ENCODE measurements around the gene TAS2R50. TPM values are rescaled to one million over a fixed set of nuclear protein-coding genes. Genes with fewer than 3 reads are reported as not detected.

The TAS2R50 gene
- total and polyA plus RNA-seq, 2 donors from 2014 or later, result 2.0 TPM; not detected in 1

DNA sequence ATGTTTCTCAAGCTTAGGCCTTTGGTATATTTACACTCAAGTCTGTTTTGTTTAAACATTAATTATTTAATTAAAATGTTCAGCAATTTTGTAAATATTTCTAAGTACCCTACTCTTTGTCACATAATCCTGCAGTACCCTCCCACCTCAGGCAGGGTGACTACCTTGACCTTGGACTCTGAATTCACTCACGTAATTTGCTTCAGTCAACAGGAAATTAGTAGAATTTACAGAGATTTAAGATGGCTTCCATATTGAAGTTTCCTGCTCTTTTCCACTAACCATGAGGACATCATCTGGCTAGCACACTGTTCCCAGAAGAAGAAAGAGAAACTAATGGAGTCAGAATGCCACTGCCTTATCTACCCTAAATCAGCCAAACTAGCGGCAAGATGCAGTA, 36.7 kb upstream of the TAS2R50 start:
- H3K4me1 ChIP-seq (ENCODE audit: control insufficient read depth in 2 of 3, insufficient read depth in 2 of 3, low read depth in 1 of 3, low read length in 3 of 3), result no peaks in the 10 kb centered on the region
- no peak overlapping the region for H3K27ac ChIP-seq (ENCODE audit: low read depth in 2 of 2, low read length in 2 of 2)
- no peak overlapping the region for H3K4me3 ChIP-seq (ENCODE audit: low read length in 3 of 3)
- TF ChIP-seq, protein P1, sequence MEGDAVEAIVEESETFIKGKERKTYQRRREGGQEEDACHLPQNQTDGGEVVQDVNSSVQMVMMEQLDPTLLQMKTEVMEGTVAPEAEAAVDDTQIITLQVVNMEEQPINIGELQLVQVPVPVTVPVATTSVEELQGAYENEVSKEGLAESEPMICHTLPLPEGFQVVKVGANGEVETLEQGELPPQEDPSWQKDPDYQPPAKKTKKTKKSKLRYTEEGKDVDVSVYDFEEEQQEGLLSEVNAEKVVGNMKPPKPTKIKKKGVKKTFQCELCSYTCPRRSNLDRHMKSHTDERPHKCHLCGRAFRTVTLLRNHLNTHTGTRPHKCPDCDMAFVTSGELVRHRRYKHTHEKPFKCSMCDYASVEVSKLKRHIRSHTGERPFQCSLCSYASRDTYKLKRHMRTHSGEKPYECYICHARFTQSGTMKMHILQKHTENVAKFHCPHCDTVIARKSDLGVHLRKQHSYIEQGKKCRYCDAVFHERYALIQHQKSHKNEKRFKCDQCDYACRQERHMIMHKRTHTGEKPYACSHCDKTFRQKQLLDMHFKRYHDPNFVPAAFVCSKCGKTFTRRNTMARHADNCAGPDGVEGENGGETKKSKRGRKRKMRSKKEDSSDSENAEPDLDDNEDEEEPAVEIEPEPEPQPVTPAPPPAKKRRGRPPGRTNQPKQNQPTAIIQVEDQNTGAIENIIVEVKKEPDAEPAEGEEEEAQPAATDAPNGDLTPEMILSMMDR (IDR thresholded peaks at IDR 0.05; ENCODE audit: borderline replicate concordance, extremely low read depth, insufficient read depth), result no peak
- H3K9me3 ChIP-seq (ENCODE audit: control insufficient read depth in 2 of 3, insufficient read depth in 1 of 3, low read length in 3 of 3), result no peaks in the 10 kb centered on the region
- intact Hi-C loops (cut with DNase I), result no loop called here
- DNase-seq (no peak), FAIRE-seq (no peak)
- H3K36me3 ChIP-seq (ENCODE audit: control insufficient read depth in 2 of 3, insufficient read depth in 3 of 3, low read length in 3 of 3), result no peaks in the 10 kb centered on the region
- H3K9ac ChIP-seq (ENCODE audit: low read length in 3 of 3), result no peak overlapping the region
- H3K27me3 ChIP-seq (ENCODE audit: control insufficient read depth, insufficient read depth, low read length), result no peaks in the 10 kb centered on the region

DNA sequence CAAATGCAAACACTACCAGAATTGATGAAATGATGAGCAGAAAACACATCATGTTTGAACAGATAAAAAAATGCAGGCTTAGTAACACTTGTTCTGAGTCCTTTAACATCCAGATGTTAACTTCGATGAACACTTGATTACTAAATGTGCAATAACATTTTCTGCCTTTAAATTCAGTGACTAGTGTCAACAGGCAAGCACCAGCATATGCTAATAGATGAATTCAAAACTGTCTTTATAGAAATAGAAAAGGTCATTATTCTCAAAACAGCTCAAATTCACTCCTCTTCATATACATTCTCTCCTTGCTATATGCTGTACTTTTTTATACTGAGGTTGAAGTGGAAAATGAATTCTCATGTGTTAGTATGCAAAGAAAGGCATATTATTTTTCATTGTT, 35.8 kb upstream of the TAS2R50 start, which contains the start of gene TAS2R19:
Gene TAS2R19, minus strand, starts transcription at position 101 of the 400 bp plus-strand sequence. Its CDS starts 49 bp downstream, at position 52.
- H3K4me1 ChIP-seq (ENCODE audit: control insufficient read depth in 2 of 3, insufficient read depth in 2 of 3, low read depth in 1 of 3, low read length in 3 of 3), result no peaks in the 10 kb centered on the region
- no peak within 1 kb of the TSS for H3K4me3 ChIP-seq (ENCODE audit: low read length in 3 of 3)
- no peak within 1 kb of the TSS for H3K9ac ChIP-seq (ENCODE audit: low read length in 3 of 3)
- H3K9me3 ChIP-seq (ENCODE audit: control insufficient read depth in 2 of 3, insufficient read depth in 1 of 3, low read length in 3 of 3), result no peaks in the 10 kb centered on the region
- DNase-seq (no peak), FAIRE-seq (no peak)
- H3K27ac ChIP-seq (ENCODE audit: low read depth in 2 of 2, low read length in 2 of 2), result no peak within 1 kb of the TSS
- H3K36me3 ChIP-seq (ENCODE audit: control insufficient read depth in 2 of 3, insufficient read depth in 3 of 3, low read length in 3 of 3), result no peaks in the 10 kb centered on the region
- intact Hi-C loops (cut with DNase I), result no loop called here
- TF ChIP-seq, protein P1 (IDR thresholded peaks at IDR 0.05; ENCODE audit: borderline replicate concordance, extremely low read depth, insufficient read depth), result no peak
- no peaks in the 10 kb centered on the region for H3K27me3 ChIP-seq (ENCODE audit: control insufficient read depth, insufficient read depth, low read length)

- Histone ChIP-seq H3K4me1 (ENCODE audit: control insufficient read depth in 2 of 3, insufficient read depth in 2 of 3, low read depth in 1 of 3, low read length in 3 of 3) (no peaks in the 10 kb centered on the region), H3K9me3 (ENCODE audit: control insufficient read depth in 2 of 3, insufficient read depth in 1 of 3, low read length in 3 of 3) (no peaks in the 10 kb centered on the region), H3K36me3 (ENCODE audit: control insufficient read depth in 2 of 3, insufficient read depth in 3 of 3, low read length in 3 of 3) (no peaks in the 10 kb centered on the region), H3K4me3 (ENCODE audit: low read length in 3 of 3) (no peak overlapping the region), H3K27me3 (ENCODE audit: control insufficient read depth, insufficient read depth, low read length) (no peaks in the 10 kb centered on the region), H3K27ac (ENCODE audit: low read depth in 2 of 2, low read length in 2 of 2) (no peak overlapping the region), H3K9ac (ENCODE audit: low read length in 3 of 3) (no peak overlapping the region)
- intact Hi-C loops (cut with DNase I), result no loop called here
- DNase-seq (no peak), FAIRE-seq (no peak)
- TF ChIP-seq, protein P1 (IDR thresholded peaks at IDR 0.05; ENCODE audit: borderline replicate concordance, extremely low read depth, insufficient read depth), result no peak
These were observed 30.2 kb upstream of the TAS2R50 start for GRCh38 chr12:11016937-11017336.

Measured in kidney (tissue), 14 donors.